ENCODE data around the gene MPV17L. TPM values are rescaled to one million over a fixed set of nuclear protein-coding genes. Genes with fewer than 3 reads are reported as not detected.
"Not testable (repeated sequence)": the region's sequence is repeated elsewhere in the genome, so short reads cannot be mapped to it uniquely, and the experiment has no call there.

The MPV17L gene
- 10 to 100 TPM in 1 of 8 experiments, 1 to 10 TPM in 7; 1.1 to 10.3 (median 4.0) TPM for total RNA-seq

DNA sequence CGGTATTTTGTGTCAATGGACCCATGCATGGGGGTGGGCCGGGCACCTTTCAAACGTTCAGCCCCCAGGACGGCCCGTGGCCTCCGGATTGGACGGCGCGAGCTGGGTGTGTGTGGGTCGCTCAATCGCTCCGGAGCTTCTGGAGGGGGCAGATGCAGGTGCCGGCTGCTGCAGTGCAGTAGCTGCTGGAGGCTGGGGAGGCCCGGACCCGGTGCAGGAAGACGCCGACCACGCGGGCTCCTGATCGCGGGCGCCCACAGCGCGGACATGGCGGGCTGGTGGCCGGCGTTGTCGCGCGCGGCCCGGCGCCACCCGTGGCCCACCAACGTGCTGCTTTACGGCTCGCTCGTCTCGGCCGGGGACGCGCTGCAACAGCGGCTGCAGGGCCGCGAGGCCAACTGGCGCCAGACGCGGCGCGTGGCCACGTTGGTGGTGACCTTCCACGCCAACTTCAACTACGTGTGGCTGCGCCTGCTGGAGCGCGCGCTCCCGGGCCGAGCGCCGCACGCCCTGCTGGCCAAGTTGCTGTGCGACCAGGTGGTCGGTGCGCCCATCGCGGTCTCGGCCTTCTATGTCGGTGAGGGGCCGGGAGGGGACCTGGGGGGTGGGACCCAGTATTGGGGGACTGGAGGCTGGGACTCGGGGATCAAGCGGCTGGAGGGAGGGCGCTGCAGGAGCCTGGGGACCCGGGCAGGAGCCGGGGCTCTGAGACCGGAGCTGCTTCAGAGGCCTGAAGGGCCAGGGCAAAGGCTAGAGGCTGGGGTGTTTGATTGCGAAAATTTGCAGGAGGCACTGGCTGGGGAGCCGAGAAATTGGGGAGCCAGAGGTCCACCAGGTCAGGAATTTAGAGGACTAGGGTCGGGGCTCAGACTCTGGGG lies at the start of gene MPV17L:
MPV17L (plus strand) TSS at position 124 of the 878 bp plus-strand sequence; CDS start at position 268, 144 bp downstream.
- in situ Hi-C loops (cut with MboI; ENCODE audit: low pct_unique_long_range_greater_than_20kb in 2 of 9, low sequenced_read_pairs in 9 of 9, unreplicated experiment in 9 of 9); H3K4me1 ChIP-seq (replicated peaks in 1 of 2): not testable (repeated sequence)
- 7 to 20% methylated on average over 1 to 9 of the region's 79 CpGs; no CpG with 5 or more reads in 8 of the 10 experiments for WGBS, 10 experiments
- peak; percentile 84 to 96 (median 94) for ATAC-seq (replicated peaks in 6 of 8)
- peak within 1 kb of the TSS; percentile 27 to 53 (median 32) for H3K4me3 ChIP-seq
- H3K27ac ChIP-seq = peak within 1 kb of the TSS in 1 of 2 donors; percentile 24

DNA sequence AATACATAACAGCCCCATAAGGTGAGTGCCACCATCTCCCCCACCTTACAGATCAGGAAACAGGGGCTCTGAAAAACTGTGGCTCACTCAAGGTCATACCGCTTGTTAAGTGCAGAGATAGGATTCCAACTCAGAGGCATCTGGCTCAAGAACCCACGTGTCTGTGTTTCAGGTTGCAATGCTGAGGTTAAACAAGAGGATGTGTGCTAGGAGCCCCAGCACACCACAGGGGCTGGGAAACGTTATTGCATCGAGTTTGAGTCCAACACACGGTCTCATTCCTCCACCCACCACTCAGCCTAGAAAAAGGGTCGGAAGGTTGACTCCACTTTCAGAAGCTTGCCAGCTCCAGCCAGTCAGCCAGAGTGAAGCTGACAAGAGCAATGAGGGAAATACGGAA lies 46.8 kb upstream of the MPV17L start:
- ATAC-seq (replicated peaks in 6 of 8); H3K4me1 ChIP-seq (replicated peaks in 1 of 2); in situ Hi-C loops (cut with MboI; ENCODE audit: low pct_unique_long_range_greater_than_20kb in 2 of 9, low sequenced_read_pairs in 9 of 9, unreplicated experiment in 9 of 9); H3K4me3 ChIP-seq; H3K27ac ChIP-seq: not testable (repeated sequence)
- no CpG with 5 or more reads among the region's 7 CpGs for WGBS, 10 experiments

DNA sequence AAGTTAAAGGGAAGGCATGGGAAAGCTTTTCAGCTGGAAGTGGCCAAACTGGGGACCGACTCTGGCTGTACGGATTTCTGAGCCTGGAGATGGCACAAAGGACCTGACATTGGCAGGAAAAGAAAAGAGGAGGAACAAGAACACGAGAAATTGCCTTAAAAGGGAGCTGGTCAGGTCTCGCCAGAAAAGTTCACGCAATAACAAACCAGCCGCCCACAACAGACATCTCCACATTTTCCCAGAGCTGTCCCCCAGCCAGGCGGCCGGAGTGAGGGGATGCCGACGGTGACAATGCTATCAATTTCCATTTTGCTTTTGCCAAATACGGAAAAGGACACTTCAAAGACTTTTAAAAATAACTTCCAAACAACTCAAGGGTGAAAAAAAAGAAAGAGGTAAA lies 44.3 kb upstream of the MPV17L start:
- ATAC-seq (replicated peaks in 6 of 8); H3K4me1 ChIP-seq (replicated peaks in 1 of 2); H3K4me3 ChIP-seq; in situ Hi-C loops (cut with MboI; ENCODE audit: low pct_unique_long_range_greater_than_20kb in 2 of 9, low sequenced_read_pairs in 9 of 9, unreplicated experiment in 9 of 9); H3K27ac ChIP-seq: not testable (repeated sequence)
- WGBS, 10 experiments = no CpG with 5 or more reads among the region's 11 CpGs

DNA sequence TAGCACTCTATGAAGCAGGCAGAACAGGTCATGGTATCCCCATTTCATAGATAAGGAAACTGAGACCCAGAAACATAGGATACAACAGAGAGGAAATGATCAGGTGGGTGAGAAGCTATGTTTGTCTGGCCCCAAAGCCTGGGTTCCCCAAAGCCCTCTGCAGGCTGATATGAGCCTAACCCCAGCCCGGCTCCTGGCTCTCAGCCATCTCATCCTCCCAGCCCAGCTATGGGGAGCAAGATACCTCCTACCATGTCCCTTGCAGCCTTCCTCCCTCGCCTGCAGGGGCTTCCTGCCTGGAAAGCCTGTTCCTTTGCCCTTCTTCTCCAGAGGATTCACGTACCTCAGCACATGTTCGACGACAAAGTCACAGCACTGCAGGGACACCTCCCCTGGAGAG lies 43.8 kb upstream of the MPV17L start:
- no CpG with 5 or more reads among the region's 5 CpGs for WGBS, 10 experiments

DNA sequence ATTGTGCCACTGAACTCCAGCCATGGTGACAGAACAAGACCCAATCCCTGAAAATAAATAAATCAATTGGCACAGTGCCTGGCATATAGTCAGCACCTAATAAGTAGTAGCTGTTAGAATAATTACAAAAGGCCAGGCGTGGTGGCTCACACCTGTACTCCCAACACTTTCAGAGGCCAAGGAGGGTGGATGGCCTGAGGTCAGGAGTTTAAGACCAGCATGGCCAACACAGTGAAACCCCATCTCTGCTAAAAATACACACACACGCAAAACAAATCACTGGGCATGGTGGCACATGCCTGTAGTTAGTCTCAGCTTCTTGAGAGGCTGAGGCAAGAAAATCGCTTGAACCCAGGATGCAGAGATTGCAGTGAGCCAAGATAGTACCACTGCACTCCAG lies 42.7 kb upstream of the MPV17L start:
- H3K4me1 ChIP-seq (replicated peaks in 1 of 2); H3K27ac ChIP-seq; in situ Hi-C loops (cut with MboI; ENCODE audit: low pct_unique_long_range_greater_than_20kb in 2 of 9, low sequenced_read_pairs in 9 of 9, unreplicated experiment in 9 of 9); H3K4me3 ChIP-seq; ATAC-seq (replicated peaks in 6 of 8): not testable (repeated sequence)
- no CpG with 5 or more reads among the region's 3 CpGs for WGBS, 10 experiments

More for the DNA sequence above, 43.8 kb upstream of the MPV17L start:
- peak in 2 of 8 experiments; percentile 29 to 47 for ATAC-seq (replicated peaks in 6 of 8)
- H3K4me1 ChIP-seq (replicated peaks in 1 of 2); H3K4me3 ChIP-seq; in situ Hi-C loops (cut with MboI; ENCODE audit: low pct_unique_long_range_greater_than_20kb in 2 of 9, low sequenced_read_pairs in 9 of 9, unreplicated experiment in 9 of 9); H3K27ac ChIP-seq: not testable (repeated sequence)

DNA sequence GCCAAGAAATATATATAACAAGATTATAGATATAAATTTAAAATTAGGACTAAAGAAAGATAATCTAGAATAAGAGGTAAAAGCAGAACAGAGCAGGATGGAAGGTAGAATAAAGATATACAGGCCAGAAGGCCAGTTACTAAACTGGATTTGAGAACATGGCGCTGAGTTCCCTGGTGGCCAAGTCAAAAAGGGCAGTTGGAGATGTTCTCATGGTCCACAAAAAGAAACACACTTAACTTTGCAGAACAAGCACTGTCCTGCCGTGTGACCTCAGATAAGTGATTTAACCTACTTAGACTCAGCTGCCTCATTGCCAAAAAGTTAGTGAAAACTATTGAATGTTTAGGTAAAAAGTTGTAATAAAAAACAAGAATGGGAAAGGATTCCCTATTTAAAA lies 40.7 kb upstream of the MPV17L start:
- H3K4me3 ChIP-seq; ATAC-seq (replicated peaks in 6 of 8); H3K27ac ChIP-seq; H3K4me1 ChIP-seq (replicated peaks in 1 of 2); in situ Hi-C loops (cut with MboI; ENCODE audit: low pct_unique_long_range_greater_than_20kb in 2 of 9, low sequenced_read_pairs in 9 of 9, unreplicated experiment in 9 of 9): not testable (repeated sequence)
- no CpG with 5 or more reads among the region's 2 CpGs for WGBS, 10 experiments

DNA sequence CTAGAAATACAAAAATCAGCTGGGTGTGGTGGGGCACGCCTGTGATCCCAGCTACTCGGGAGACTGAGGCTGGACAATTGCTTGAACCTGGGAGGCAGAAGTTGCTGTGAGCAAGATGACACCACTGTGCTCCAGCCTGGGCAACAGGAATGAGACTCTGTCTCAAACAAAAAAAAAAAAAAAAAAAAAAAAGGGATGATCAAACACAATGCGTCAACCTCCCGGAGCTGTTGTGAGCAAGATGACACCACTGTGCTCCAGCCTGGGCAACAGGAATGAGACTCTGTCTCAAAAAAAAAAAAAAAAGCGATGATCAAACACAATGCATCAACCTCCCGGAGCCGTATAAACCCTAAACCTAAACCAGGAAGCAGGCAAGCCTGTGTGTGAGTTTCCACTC lies 38.1 kb upstream of the MPV17L start:
- no CpG with 5 or more reads among the region's 7 CpGs for WGBS, 10 experiments
- H3K4me3 ChIP-seq = not testable (repeated sequence)

DNA sequence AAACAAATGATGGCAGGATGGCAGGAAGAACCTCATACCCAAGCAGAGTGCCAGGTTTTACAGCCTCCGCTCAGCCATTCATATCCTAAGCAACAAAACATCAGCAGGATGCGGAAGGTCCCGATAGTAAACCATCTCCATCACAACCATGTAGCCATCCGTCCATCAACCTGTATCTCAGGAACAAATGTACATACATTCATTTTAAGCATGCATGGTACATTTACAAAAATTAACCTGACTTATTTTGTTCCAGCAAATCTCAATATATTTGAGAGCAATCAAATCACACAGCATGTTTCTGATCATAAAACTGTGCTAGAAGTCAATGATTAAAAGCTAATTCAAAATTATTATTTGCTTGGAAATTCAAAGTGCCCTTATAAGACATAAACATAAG lies 17.4 kb upstream of the MPV17L start, which contains the start of gene NPIPA5:
NPIPA5 (minus strand) TSS at position 101 of the 400 bp plus-strand sequence; CDS start at position 101, 0 bp downstream.
- WGBS, 10 experiments = no CpG with 5 or more reads among the region's 4 CpGs
- H3K4me1 ChIP-seq (replicated peaks in 1 of 2); H3K27ac ChIP-seq; H3K4me3 ChIP-seq; in situ Hi-C loops (cut with MboI; ENCODE audit: low pct_unique_long_range_greater_than_20kb in 2 of 9, low sequenced_read_pairs in 9 of 9, unreplicated experiment in 9 of 9); ATAC-seq (replicated peaks in 6 of 8): not testable (repeated sequence)

More for the DNA sequence above, 38.1 kb upstream of the MPV17L start:
- in situ Hi-C loops (cut with MboI; ENCODE audit: low pct_unique_long_range_greater_than_20kb in 2 of 9, low sequenced_read_pairs in 9 of 9, unreplicated experiment in 9 of 9); H3K27ac ChIP-seq; H3K4me1 ChIP-seq (replicated peaks in 1 of 2): not testable (repeated sequence)
- peak in 5 of 8 experiments; percentile 22 to 98 (median 64) for ATAC-seq (replicated peaks in 6 of 8)

DNA sequence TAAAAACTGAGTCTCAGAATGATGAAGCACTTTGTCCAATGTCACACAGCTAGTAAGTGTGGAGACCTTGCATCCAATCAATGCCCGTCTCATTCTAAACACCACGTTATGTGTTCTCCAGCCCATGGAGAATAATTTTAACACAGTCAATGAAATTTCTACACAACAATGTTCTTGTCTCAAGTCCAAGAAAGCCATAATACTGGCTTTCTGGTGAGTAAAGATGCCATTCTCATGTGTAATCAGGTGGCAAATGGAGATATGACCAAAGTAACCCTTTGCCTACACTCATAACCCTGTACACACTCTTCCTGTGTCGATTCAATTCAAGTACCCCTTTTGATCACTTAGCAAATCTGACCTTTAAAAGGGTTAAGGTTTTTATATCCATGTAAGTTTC lies 12.7 kb upstream of the MPV17L start:
- H3K27ac ChIP-seq; H3K4me1 ChIP-seq (replicated peaks in 1 of 2); in situ Hi-C loops (cut with MboI; ENCODE audit: low pct_unique_long_range_greater_than_20kb in 2 of 9, low sequenced_read_pairs in 9 of 9, unreplicated experiment in 9 of 9); H3K4me3 ChIP-seq; ATAC-seq (replicated peaks in 6 of 8): not testable (repeated sequence)
- no CpG with 5 or more reads among the region's 3 CpGs for WGBS, 10 experiments

DNA sequence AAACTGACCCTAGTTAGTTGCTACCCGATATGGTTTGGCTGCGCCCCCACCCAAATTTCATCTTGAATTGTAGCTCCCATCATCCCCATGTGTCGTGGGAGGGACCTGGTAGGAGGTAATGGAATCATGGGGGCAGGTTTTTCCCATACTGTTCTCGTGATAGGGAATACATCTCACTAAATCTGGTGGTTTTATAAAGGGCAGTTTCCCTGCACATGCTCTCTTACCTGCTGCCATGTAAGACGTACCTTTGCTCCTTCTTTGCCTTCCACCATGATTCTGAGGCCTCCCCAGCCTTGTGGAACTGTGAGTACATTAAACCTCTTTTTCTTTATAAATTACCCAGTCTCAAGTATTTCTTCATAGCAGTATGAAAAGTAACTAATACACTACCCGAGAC lies 7.5 kb upstream of the MPV17L start:
- H3K27ac ChIP-seq; in situ Hi-C loops (cut with MboI; ENCODE audit: low pct_unique_long_range_greater_than_20kb in 2 of 9, low sequenced_read_pairs in 9 of 9, unreplicated experiment in 9 of 9); ATAC-seq (replicated peaks in 6 of 8); H3K4me3 ChIP-seq; H3K4me1 ChIP-seq (replicated peaks in 1 of 2): not testable (repeated sequence)
- WGBS, 10 experiments = 40 to 100% (median 82%) methylated on average over 1 to 3 of the region's 6 CpGs; no CpG with 5 or more reads in 3 of the 10 experiments

DNA sequence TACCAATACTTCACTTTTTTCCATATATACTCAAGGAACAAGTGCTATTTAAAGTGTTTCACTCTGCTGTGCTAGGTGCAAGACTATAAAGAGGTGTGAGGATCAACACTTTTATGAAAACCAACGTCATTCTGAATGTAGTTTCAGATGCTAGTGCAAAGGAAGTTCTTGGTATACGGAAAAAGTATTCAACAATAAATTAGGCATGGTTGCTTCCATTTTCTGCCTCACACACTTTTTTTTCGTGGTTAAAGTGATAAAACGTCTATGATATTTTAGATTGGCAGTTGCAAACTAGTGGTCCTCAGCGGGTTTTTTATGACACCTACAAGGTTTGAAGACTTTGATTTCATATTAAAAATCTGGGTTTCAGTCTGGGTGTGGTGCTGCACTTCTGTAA lies 5.6 kb upstream of the MPV17L start:
- H3K4me3 ChIP-seq; in situ Hi-C loops (cut with MboI; ENCODE audit: low pct_unique_long_range_greater_than_20kb in 2 of 9, low sequenced_read_pairs in 9 of 9, unreplicated experiment in 9 of 9); ATAC-seq (replicated peaks in 6 of 8); H3K27ac ChIP-seq; H3K4me1 ChIP-seq (replicated peaks in 1 of 2): not testable (repeated sequence)
- WGBS, 10 experiments = 17 to 91% (median 82%) methylated on average over 1 to 4 of the region's 5 CpGs; no CpG with 5 or more reads in 4 of the 10 experiments

DNA sequence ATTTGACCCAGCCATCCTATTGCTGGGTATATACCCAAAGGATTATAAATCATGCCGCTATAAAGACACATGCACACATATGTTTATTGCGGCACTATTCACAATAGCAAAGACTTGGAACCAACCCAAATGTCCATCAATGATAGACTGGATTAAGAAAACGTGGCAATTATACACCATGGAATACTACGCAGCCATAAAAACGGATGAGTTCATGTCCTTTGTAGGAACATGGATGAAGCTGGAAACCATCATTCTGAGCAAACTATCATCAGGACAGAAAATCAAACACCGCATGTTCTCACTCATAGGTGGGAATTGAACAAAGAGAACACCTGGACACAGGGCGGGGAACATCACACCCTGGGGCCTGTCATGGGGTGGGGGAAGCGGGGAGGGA lies 2.5 kb upstream of the MPV17L start:
- H3K4me1 ChIP-seq (replicated peaks in 1 of 2); ATAC-seq (replicated peaks in 6 of 8); H3K4me3 ChIP-seq; in situ Hi-C loops (cut with MboI; ENCODE audit: low pct_unique_long_range_greater_than_20kb in 2 of 9, low sequenced_read_pairs in 9 of 9, unreplicated experiment in 9 of 9); H3K27ac ChIP-seq: not testable (repeated sequence)
- no CpG with 5 or more reads among the region's 8 CpGs for WGBS, 10 experiments

DNA sequence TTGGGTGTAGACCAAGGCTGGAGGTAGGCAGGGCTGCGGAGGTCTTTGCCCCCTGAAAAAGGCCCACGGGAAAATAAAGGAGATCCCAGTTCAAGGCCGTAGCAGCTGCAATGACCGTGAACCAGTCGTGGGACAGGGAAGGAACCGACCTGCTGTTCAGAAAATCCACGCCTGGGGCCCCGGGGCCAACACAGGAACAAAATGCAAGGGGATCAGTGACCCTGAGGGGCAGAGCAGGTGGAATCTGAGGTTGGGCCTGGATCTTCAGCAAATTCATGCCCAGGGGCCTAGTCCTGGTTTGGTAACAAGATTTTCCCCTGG lies 915 bp downstream of the MPV17L start:
- ATAC-seq (replicated peaks in 6 of 8) = peak in 1 of 8 experiments; percentile 4
- not testable (repeated sequence) for H3K27ac ChIP-seq; H3K4me1 ChIP-seq (replicated peaks in 1 of 2)

More for the DNA sequence above, 915 bp downstream of the MPV17L start:
- in situ Hi-C loops (cut with MboI; ENCODE audit: low pct_unique_long_range_greater_than_20kb in 2 of 9, low sequenced_read_pairs in 9 of 9, unreplicated experiment in 9 of 9) = not testable (repeated sequence)
- 92% methylated on average over 2 of the region's 8 CpGs; no CpG with 5 or more reads in 8 of the 10 experiments for WGBS, 10 experiments
- peak overlapping the region; percentile 27 to 53 (median 32) for H3K4me3 ChIP-seq
